SH-SY5Y (cell line): ENCODE measurements around the gene TGFB2.

Experiments used
- GATA2 ChIP-seq: IDR thresholded peaks from 2 replicates; pipeline ENCODE4 v1.6.1; 2011; ENCODE audit warnings: mild to moderate bottlenecking, low read depth, low read length
- GATA3 ChIP-seq: IDR thresholded peaks from 2 replicates; pipeline ENCODE4 v1.6.1; 2011; ENCODE audit warnings: low read depth, mild to moderate bottlenecking, low read length, moderate library complexity

DNA sequence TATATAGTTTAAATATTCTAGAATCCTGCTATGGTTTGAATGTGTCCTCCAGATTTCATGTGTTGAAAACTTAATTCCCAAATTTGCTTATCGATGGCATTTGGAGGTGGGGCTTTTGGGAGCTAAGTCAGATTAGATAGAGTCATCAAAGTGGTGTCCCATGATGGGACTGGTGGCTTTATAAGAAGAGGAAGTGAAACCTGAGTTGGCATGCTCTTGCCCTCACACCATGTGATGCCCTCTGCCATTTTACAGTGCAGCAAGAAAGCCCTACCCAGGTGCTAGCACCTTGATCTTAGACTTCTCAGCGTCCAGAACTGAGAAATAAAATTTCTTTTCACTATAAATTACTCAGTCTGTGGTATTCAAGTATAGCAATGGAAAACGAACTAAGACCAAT lies 111.3 kb downstream of the TGFB2 start:
- TF ChIP-seq GATA3 (no peak), GATA2 (no peak)
